PFSK-1 (cell line): ENCODE data around the gene UBE2QL1.

Experiments
- FOXP2 ChIP-seq: optimal IDR thresholded peaks from 2 replicates; pipeline ENCODE3; 2011; ENCODE audit warnings: borderline replicate concordance, control low read depth, inconsistent platforms; ENCODE audit not compliant: insufficient read depth; ENCODE audit errors: extremely low read length, extremely low read depth
- POLR2AphosphoS5 ChIP-seq: IDR thresholded peaks from 2 replicates; pipeline ENCODE4 v1.6.1; 2012; ENCODE audit warnings: low read depth, mild to moderate bottlenecking, control low read depth, low read length, moderate library complexity
- SIN3A ChIP-seq: IDR thresholded peaks from 2 replicates; pipeline ENCODE4 v1.6.1; 2012; ENCODE audit warnings: mild to moderate bottlenecking, low read length, moderate library complexity, borderline replicate concordance; ENCODE audit not compliant: insufficient read depth
- TAF1 ChIP-seq: IDR thresholded peaks from 2 replicates; pipeline ENCODE4 v1.6.1; 2012; ENCODE audit warnings: low read length, control low read depth, borderline replicate concordance; ENCODE audit not compliant: insufficient read depth
- TF ChIP-seq, protein P1 (sequence below), 2 experiments: IDR thresholded peaks; 2 replicates each; pipeline versions ENCODE4 v1.6.1 to v1.8.0; 2011 to 2012; ENCODE audit warnings: low read depth in 2 of 2, low read length in 2 of 2, control low read depth in 1 of 2, inconsistent platforms in 1 of 2, mild to moderate bottlenecking in 1 of 2, moderate library complexity in 1 of 2; ENCODE audit not compliant: insufficient read depth in 1 of 2

The UBE2QL1 gene

DNA sequence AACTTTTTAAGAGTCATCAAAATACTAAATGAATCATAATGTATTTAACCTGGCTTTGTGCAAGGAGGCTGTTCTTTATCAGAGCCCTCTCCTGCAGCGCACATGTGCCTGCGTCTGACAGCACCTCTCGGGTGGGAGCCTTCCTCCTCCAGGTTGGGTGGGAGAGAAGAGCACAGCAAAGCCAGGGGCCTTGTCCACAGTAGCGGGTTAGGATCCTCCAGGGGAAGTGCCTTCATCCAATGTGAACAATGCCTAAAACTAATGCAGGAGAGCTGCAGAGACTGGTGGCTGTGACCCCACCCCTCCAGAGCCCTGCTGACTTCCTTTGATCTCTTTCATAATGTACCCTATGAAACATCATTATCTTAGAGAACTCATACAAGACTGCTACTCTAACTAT is 10.2 kb downstream of the UBE2QL1 start:
- TF ChIP-seq, protein P1, sequence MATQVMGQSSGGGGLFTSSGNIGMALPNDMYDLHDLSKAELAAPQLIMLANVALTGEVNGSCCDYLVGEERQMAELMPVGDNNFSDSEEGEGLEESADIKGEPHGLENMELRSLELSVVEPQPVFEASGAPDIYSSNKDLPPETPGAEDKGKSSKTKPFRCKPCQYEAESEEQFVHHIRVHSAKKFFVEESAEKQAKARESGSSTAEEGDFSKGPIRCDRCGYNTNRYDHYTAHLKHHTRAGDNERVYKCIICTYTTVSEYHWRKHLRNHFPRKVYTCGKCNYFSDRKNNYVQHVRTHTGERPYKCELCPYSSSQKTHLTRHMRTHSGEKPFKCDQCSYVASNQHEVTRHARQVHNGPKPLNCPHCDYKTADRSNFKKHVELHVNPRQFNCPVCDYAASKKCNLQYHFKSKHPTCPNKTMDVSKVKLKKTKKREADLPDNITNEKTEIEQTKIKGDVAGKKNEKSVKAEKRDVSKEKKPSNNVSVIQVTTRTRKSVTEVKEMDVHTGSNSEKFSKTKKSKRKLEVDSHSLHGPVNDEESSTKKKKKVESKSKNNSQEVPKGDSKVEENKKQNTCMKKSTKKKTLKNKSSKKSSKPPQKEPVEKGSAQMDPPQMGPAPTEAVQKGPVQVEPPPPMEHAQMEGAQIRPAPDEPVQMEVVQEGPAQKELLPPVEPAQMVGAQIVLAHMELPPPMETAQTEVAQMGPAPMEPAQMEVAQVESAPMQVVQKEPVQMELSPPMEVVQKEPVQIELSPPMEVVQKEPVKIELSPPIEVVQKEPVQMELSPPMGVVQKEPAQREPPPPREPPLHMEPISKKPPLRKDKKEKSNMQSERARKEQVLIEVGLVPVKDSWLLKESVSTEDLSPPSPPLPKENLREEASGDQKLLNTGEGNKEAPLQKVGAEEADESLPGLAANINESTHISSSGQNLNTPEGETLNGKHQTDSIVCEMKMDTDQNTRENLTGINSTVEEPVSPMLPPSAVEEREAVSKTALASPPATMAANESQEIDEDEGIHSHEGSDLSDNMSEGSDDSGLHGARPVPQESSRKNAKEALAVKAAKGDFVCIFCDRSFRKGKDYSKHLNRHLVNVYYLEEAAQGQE (IDR thresholded peaks at IDR 0.05; ENCODE audit: insufficient read depth in 1 of 2, low read depth in 2 of 2, low read length in 2 of 2) = no peak
- TF ChIP-seq FOXP2 = no peak
- TF ChIP-seq TAF1 = no peak
- TF ChIP-seq SIN3A = no peak
- TF ChIP-seq POLR2AphosphoS5 = no peak

DNA sequence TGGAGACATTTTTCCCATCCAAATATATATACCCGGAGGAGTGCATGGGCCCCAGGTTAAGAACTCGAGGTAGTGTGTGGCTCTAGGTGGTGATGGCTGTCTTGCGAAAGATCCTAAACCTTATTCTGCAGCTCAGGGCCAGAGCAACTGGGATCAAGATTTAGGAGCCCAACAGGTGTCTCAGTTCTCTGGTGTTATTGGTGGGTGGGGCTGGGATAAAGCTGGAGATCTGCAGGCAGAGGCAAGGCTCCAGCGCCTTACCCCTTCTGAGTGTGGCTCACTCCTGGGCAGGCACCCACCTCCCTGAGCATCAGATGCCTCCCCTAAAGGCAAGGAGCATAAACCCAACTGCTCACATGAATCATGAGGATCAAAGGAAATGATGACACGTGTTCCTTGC is 11.2 kb downstream of the UBE2QL1 start:
- TF ChIP-seq POLR2AphosphoS5 = no peak
- TF ChIP-seq, protein P1 (IDR thresholded peaks at IDR 0.05; ENCODE audit: insufficient read depth in 1 of 2, low read depth in 2 of 2, low read length in 2 of 2) = no peak
- TF ChIP-seq TAF1 = no peak
- TF ChIP-seq SIN3A = no peak
- TF ChIP-seq FOXP2 = no peak

DNA sequence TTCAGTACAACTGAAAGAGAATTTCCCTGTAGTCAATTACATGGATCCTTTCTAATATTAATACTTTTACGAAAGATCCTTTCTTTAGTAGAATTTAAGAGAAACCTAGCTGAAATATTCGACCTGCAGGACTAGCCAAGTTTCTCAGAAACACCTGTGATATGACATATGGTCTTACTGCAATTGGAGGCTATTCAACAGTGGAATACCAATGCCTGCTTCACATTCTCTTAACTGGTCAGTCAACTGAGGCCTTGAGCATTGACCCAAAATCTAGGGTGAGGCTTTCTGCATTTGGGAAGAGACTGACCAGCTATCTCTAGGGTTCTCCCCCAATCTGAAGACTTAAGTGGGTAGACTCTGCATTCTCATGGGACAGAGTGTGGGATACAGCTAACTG is 12.3 kb downstream of the UBE2QL1 start:
- no peak for TF ChIP-seq FOXP2
- TF ChIP-seq TAF1 = no peak
- no peak for TF ChIP-seq SIN3A
- no peak for TF ChIP-seq POLR2AphosphoS5
- TF ChIP-seq, protein P1 (IDR thresholded peaks at IDR 0.05; ENCODE audit: insufficient read depth in 1 of 2, low read depth in 2 of 2, low read length in 2 of 2) = no peak

DNA sequence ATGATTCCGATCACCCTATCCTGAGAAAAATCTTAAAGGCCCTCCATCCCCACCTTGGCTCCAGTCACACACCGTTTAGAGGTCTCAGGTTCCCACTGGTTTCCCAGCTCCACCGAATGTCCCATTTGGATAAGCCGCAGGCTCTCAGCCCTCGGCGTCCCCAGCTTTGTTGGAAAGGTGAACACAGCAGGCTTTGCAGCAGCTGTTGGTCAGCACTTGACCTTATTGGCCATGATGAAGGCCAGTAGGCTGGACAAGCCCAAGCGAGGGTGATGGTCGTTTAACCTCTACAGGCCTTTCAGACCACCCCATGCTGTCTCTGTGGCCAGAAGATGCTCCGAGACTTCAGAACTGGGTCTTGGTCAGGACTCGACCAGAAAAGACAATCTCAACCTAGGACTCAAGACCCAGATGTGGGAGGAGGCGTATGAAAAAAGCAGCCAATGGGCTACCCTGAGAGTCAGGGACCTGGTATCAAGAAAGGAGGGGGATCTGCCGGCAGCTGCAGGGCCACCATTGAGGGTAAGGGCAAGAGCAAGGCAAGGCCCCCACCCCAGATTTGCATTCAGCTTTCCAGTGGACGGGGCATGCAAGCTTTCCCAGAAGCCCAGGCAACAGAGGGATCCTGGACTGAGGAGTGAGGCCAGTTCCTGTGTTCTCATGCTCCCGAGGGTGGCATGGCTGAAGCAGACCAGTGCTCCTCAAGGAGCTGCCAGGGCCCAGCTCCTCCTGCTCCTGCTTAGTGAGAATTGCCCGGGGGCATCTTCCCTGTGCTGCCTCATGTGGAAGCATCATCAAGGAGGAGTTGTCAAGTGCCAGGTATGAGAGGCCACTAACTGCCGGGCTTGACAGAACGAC is 13.4 kb downstream of the UBE2QL1 start:
- TF ChIP-seq TAF1 = no peak
- TF ChIP-seq, protein P1 (IDR thresholded peaks at IDR 0.05; ENCODE audit: insufficient read depth in 1 of 2, low read depth in 2 of 2, low read length in 2 of 2) = no peak
- no peak for TF ChIP-seq SIN3A
- no peak for TF ChIP-seq FOXP2

DNA sequence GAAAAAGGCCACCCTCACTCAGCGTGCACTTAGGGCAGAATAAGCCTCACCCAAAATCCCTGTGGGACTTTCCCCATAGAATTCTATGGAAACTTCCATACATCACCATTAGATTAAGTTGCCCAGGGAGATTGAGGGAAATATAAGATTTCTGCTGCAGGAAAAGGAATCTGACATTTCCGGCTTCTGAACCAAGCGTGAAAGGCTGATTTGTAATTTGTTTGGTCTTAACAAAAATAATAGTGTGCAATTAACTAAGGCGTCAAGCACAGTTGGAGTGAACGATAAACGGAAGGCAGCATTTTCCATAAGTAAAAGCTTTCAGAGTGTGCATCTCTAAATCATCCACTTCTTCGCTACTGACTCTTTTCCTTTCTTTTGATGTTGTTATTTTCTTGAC is 14.0 kb downstream of the UBE2QL1 start:
- TF ChIP-seq TAF1 (no peak), FOXP2 (no peak), SIN3A (no peak), POLR2AphosphoS5 (no peak)
- TF ChIP-seq, protein P1 (IDR thresholded peaks at IDR 0.05; ENCODE audit: insufficient read depth in 1 of 2, low read depth in 2 of 2, low read length in 2 of 2) = no peak
